BJ (cell line): Measurements from ENCODE around the gene JHY. TPM values are rescaled to one million over a fixed set of nuclear protein-coding genes. Genes with fewer than 3 reads are reported as not detected.

Source experiments
- CTCF ChIA-PET: fragments of 350-600 bp; formaldehyde crosslinking; extraction: SDS; loops from one replicate; lab custom pipeline; 2021; ENCODE audit warnings: antibody characterized with exemption, inconsistent platforms; lab: Yijun Ruan, JAX
- POLR2A ChIA-PET: fragments of 300-600 bp; sonication (Branson Sonifier 250); formaldehyde crosslinking; extraction: SDS; loops from one replicate; lab custom pipeline; 2021; ENCODE audit warnings: antibody characterized with exemption; lab: Charles Lee
- DNase-seq: peaks from one replicate; pipeline ENCODE4 v3.0.0-alpha.2; 2011; ENCODE audit warnings: low read depth
- H3K27me3 ChIP-seq: 2 replicates; pipeline ENCODE4 v1.6.0; 2011; ENCODE audit warnings: low read length; ENCODE audit not compliant: control insufficient read depth, insufficient read depth
- H3K36me3 ChIP-seq: 2 replicates; pipeline ENCODE4 v1.5.1; 2011; ENCODE audit warnings: low read length; ENCODE audit not compliant: control insufficient read depth, insufficient read depth
- H3K4me3 ChIP-seq: 2 replicates; pipeline ENCODE4 v1.5.1; 2011; ENCODE audit warnings: low read depth, mild to moderate bottlenecking, control low read depth, low read length
- polyA plus RNA-seq: library from polyadenylated mRNA; depleted of rRNA; stranded (reverse); fragments of >200 nt; gene quantifications from 2 replicates; pipeline ENCODE4 v1.2.3, GENCODE V29; 2011
- TF ChIP-seq, protein P1 (sequence below): IDR thresholded peaks from 2 replicates; pipeline ENCODE4 v1.5.1; 2011; ENCODE audit warnings: low read depth, mild to moderate bottlenecking, control low read depth, inconsistent platforms, low read length, moderate library complexity; ENCODE audit not compliant: insufficient read depth

JHY gene
- polyA plus RNA-seq, 1 experiment = 4.4 TPM

DNA sequence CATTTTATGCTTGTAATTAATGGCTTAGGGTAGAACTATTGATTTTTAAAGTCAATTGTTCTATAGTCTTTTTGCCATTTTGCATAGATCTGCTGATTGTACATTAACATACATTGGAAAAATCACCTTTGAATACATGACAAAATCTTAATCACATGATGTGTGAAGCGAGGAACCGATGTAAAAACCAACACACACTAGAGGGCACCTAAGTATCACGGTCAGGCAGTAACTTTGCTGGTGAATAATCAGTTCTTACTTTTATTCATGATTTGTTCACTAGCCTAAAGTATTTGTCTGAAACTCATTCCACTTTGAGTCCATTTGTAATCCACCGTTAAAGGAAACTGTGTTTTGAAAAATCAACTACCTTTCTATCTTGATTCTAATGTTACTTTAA lies 28.2 kb downstream of the JHY start:
- DNase-seq = no peak
- Histone ChIP-seq H3K4me3 (no peak overlapping the region), H3K27me3 (no peaks in the 10 kb centered on the region), H3K36me3 (no peaks in the 10 kb centered on the region)
- TF ChIP-seq, protein P1, sequence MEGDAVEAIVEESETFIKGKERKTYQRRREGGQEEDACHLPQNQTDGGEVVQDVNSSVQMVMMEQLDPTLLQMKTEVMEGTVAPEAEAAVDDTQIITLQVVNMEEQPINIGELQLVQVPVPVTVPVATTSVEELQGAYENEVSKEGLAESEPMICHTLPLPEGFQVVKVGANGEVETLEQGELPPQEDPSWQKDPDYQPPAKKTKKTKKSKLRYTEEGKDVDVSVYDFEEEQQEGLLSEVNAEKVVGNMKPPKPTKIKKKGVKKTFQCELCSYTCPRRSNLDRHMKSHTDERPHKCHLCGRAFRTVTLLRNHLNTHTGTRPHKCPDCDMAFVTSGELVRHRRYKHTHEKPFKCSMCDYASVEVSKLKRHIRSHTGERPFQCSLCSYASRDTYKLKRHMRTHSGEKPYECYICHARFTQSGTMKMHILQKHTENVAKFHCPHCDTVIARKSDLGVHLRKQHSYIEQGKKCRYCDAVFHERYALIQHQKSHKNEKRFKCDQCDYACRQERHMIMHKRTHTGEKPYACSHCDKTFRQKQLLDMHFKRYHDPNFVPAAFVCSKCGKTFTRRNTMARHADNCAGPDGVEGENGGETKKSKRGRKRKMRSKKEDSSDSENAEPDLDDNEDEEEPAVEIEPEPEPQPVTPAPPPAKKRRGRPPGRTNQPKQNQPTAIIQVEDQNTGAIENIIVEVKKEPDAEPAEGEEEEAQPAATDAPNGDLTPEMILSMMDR = peak; percentile 35; the same call in 1 of the 2 replicates
- ChIA-PET CTCF (no interaction called here), POLR2A (no interaction called here)

DNA sequence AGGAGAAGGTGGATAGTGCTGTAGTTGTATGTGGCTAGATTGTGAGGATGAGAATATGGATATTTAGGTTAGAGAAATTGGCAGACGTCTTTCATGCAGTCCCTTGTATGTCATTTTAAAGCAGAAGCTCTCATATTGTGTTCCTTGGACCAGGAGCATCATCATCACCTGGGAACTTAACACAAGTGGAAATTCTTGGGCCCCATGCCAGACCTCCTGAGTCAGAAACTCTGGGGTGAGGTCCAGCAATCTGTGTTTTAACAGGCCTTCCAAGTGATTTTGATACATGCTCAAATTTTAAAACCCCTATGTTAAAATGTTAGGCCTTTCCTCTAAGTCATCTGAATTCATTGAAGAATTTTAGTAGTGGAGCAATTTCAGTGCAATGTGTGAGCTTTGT lies 34.8 kb downstream of the JHY start:
- POLR2A ChIA-PET = no interaction called here
- CTCF ChIA-PET = interaction anchor here (0.9 kb wide), 1 partner anchor 104 kb away, joined by 3 read pairs; no protein-coding TSS in a partner anchor
- Histone ChIP-seq H3K36me3 (no peaks in the 10 kb centered on the region), H3K27me3 (no peaks in the 10 kb centered on the region), H3K4me3 (no peak overlapping the region)
- no peak for DNase-seq
- TF ChIP-seq, protein P1 = no peak

DNA sequence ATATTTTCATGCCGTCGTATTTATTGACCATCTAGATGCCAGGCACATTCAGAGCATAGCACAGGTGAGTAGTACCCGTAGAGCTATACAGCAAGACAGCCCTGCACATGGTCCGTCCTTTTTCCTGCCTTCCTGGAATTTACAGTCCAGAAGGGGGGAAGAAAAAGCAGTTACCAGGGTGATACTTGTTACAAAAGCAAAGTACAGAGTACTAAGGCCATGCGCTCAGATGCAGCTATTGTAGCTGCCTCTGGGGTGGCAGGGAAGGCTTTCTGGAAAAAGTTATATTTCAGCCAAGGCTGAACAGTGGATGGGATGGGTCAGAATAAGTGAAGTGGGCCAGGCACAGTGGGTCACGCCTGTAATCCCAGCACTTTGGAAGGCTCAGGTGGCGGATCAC lies 36.2 kb downstream of the JHY start:
- no peaks in the 10 kb centered on the region for H3K27me3 ChIP-seq
- no peak overlapping the region for H3K4me3 ChIP-seq
- ChIA-PET POLR2A (no interaction called here), CTCF (interaction anchor here (1.6 to 2.2 kb wide), 3 partner anchors 16 to 104 kb away, joined by 3 to 7 read pairs (median 6); no protein-coding TSS in a partner anchor)
- TF ChIP-seq, protein P1 = no peak
- DNase-seq = no peak
- no peaks in the 10 kb centered on the region for H3K36me3 ChIP-seq

DNA sequence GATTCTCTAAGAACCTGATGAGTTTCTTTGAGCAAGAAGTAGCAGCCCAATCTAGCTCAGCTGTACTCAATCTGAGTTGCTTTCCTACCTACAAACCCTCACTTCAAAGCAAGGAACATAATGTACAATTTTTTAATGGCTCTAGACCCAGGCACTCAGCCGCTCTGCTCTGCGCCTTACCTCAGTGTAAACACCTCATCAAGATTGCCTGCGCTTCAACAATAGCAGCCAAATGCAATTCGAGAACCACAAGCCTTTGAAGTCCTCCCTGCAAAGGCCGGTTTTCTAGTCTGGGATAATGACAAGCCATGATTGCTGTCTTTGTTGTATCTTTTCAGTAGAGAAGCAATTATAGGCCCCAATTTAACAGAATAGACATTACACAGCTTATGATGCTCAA lies 38.0 kb downstream of the JHY start:
- ChIA-PET POLR2A (no interaction called here), CTCF (interaction anchor here (0.5 to 2.2 kb wide), 3 partner anchors 18 to 102 kb away, joined by 4 to 7 read pairs (median 6); no protein-coding TSS in a partner anchor)
- Histone ChIP-seq H3K36me3 (no peaks in the 10 kb centered on the region), H3K4me3 (no peak overlapping the region), H3K27me3 (no peaks in the 10 kb centered on the region)
- no peak for DNase-seq
- TF ChIP-seq, protein P1 = no peak

DNA sequence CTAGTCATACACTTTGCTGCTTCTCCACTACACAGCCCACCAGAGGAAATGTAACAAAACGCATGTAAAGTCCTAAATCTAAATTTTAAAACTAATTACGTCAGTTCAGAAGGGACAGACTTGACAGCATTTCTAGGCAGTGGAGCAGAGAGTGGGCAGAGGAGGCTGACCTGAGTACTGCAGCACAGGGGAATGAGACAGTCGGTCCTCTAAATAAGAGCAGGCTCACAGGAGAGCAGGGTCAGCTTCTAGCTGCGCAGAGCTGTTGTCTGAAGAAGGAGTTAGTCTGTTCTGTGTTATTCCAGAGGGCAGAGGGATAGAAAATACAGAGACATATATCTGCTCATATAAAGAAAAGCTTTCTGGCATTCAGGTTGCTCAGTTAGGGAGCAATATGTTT lies 40.3 kb downstream of the JHY start:
- Histone ChIP-seq H3K36me3 (no peaks in the 10 kb centered on the region), H3K4me3 (no peak overlapping the region), H3K27me3 (no peaks in the 10 kb centered on the region)
- TF ChIP-seq, protein P1 = no peak
- ChIA-PET CTCF (interaction anchor here (0.8 kb wide), 1 partner anchor 59 kb away, joined by 3 read pairs; no protein-coding TSS in a partner anchor), POLR2A (no interaction called here)
- DNase-seq = no peak
